Measurements from ENCODE around the gene SEZ6L.

Gene SEZ6L

GRCh38 chr22:26241361-26241760 lies 72.1 kb downstream of the SEZ6L start:
- no peaks in the 10 kb centered on the region for H3K4me1 ChIP-seq (ENCODE audit: control insufficient read depth, insufficient read depth, low read length)
- no peaks in the 10 kb centered on the region for H3K36me3 ChIP-seq (ENCODE audit: control insufficient read depth in 2 of 2, insufficient read depth in 2 of 2, low read length in 2 of 2)
- H3K27ac ChIP-seq (ENCODE audit: low read length), result no peak overlapping the region
- H3K9me3 ChIP-seq (ENCODE audit: control insufficient read depth in 2 of 2, low read length in 2 of 2), result no peaks in the 10 kb centered on the region
- H3K9ac ChIP-seq (ENCODE audit: low read length in 2 of 2), result no peak overlapping the region
- no peak overlapping the region for H3K4me3 ChIP-seq (ENCODE audit: low read length in 2 of 2)
- peaks cover 12 to 13% of the 10 kb centered on the region in 2 donors for H3K27me3 ChIP-seq (ENCODE audit: control insufficient read depth in 1 of 2, insufficient read depth in 2 of 2, low read length in 2 of 2)

- Histone ChIP-seq H3K27ac (ENCODE audit: low read length) (no peak overlapping the region), H3K9ac (ENCODE audit: low read length in 2 of 2) (no peak overlapping the region), H3K27me3 (ENCODE audit: control insufficient read depth in 1 of 2, insufficient read depth in 2 of 2, low read length in 2 of 2) (peaks cover 0 to 15% of the 10 kb centered on the region in 2 donors), H3K4me3 (ENCODE audit: low read length in 2 of 2) (no peak overlapping the region), H3K36me3 (ENCODE audit: control insufficient read depth in 2 of 2, insufficient read depth in 2 of 2, low read length in 2 of 2) (no peaks in the 10 kb centered on the region), H3K4me1 (ENCODE audit: control insufficient read depth, insufficient read depth, low read length) (no peaks in the 10 kb centered on the region), H3K9me3 (ENCODE audit: control insufficient read depth in 2 of 2, low read length in 2 of 2) (no peaks in the 10 kb centered on the region)
Observed at GRCh38 chr22:26245001-26245400, 75.7 kb downstream of the SEZ6L start.

- H3K36me3 ChIP-seq (ENCODE audit: control insufficient read depth in 2 of 2, insufficient read depth in 2 of 2, low read length in 2 of 2), result no peaks in the 10 kb centered on the region
- no peak overlapping the region for H3K9ac ChIP-seq (ENCODE audit: low read length in 2 of 2)
- no peak overlapping the region for H3K4me3 ChIP-seq (ENCODE audit: low read length in 2 of 2)
- H3K27me3 ChIP-seq (ENCODE audit: control insufficient read depth in 1 of 2, insufficient read depth in 2 of 2, low read length in 2 of 2), result peaks cover 0 to 10% of the 10 kb centered on the region in 2 donors
- H3K4me1 ChIP-seq (ENCODE audit: control insufficient read depth, insufficient read depth, low read length), result no peaks in the 10 kb centered on the region
- H3K27ac ChIP-seq (ENCODE audit: low read length), result no peak overlapping the region
- peaks cover 0 to 2% of the 10 kb centered on the region in 2 donors for H3K9me3 ChIP-seq (ENCODE audit: control insufficient read depth in 2 of 2, low read length in 2 of 2)
Observed at GRCh38 chr22:26246552-26246951, 77.3 kb downstream of the SEZ6L start.

GRCh38 chr22:26251869-26252268 lies 82.6 kb downstream of the SEZ6L start:
- Histone ChIP-seq H3K9ac (ENCODE audit: low read length in 2 of 2) (no peak overlapping the region), H3K4me1 (ENCODE audit: control insufficient read depth, insufficient read depth, low read length) (no peaks in the 10 kb centered on the region), H3K36me3 (ENCODE audit: control insufficient read depth in 2 of 2, insufficient read depth in 2 of 2, low read length in 2 of 2) (no peaks in the 10 kb centered on the region), H3K9me3 (ENCODE audit: control insufficient read depth in 2 of 2, low read length in 2 of 2) (peaks cover 0 to 3% of the 10 kb centered on the region in 2 donors), H3K4me3 (ENCODE audit: low read length in 2 of 2) (no peak overlapping the region), H3K27me3 (ENCODE audit: control insufficient read depth in 1 of 2, insufficient read depth in 2 of 2, low read length in 2 of 2) (peaks cover 0 to 2% of the 10 kb centered on the region in 2 donors), H3K27ac (ENCODE audit: low read length) (no peak overlapping the region)

- Histone ChIP-seq H3K27ac (ENCODE audit: low read length) (no peak overlapping the region), H3K9ac (ENCODE audit: low read length in 2 of 2) (no peak overlapping the region), H3K27me3 (ENCODE audit: control insufficient read depth in 1 of 2, insufficient read depth in 2 of 2, low read length in 2 of 2) (peaks cover 3 to 4% of the 10 kb centered on the region in 2 donors), H3K4me3 (ENCODE audit: low read length in 2 of 2) (no peak overlapping the region), H3K36me3 (ENCODE audit: control insufficient read depth in 2 of 2, insufficient read depth in 2 of 2, low read length in 2 of 2) (no peaks in the 10 kb centered on the region), H3K9me3 (ENCODE audit: control insufficient read depth in 2 of 2, low read length in 2 of 2) (peaks cover 0 to 3% of the 10 kb centered on the region in 2 donors), H3K4me1 (ENCODE audit: control insufficient read depth, insufficient read depth, low read length) (no peaks in the 10 kb centered on the region)
Observed at GRCh38 chr22:26259510-26259909, 90.2 kb downstream of the SEZ6L start.

GRCh38 chr22:26264162-26264561 lies 94.9 kb downstream of the SEZ6L start:
- Histone ChIP-seq H3K27ac (ENCODE audit: low read length) (no peak overlapping the region), H3K36me3 (ENCODE audit: control insufficient read depth in 2 of 2, insufficient read depth in 2 of 2, low read length in 2 of 2) (no peaks in the 10 kb centered on the region), H3K9ac (ENCODE audit: low read length in 2 of 2) (no peak overlapping the region), H3K4me3 (ENCODE audit: low read length in 2 of 2) (no peak overlapping the region), H3K4me1 (ENCODE audit: control insufficient read depth, insufficient read depth, low read length) (no peaks in the 10 kb centered on the region), H3K27me3 (ENCODE audit: control insufficient read depth in 1 of 2, insufficient read depth in 2 of 2, low read length in 2 of 2) (peaks cover 0 to 18% of the 10 kb centered on the region in 2 donors), H3K9me3 (ENCODE audit: control insufficient read depth in 2 of 2, low read length in 2 of 2) (no peaks in the 10 kb centered on the region)

GRCh38 chr22:26265281-26265680 lies 96.0 kb downstream of the SEZ6L start:
- Histone ChIP-seq H3K27me3 (ENCODE audit: control insufficient read depth in 1 of 2, insufficient read depth in 2 of 2, low read length in 2 of 2) (peaks cover 0 to 19% of the 10 kb centered on the region in 2 donors), H3K36me3 (ENCODE audit: control insufficient read depth in 2 of 2, insufficient read depth in 2 of 2, low read length in 2 of 2) (no peaks in the 10 kb centered on the region), H3K4me1 (ENCODE audit: control insufficient read depth, insufficient read depth, low read length) (no peaks in the 10 kb centered on the region)

GRCh38 chr22:26265909-26266308 lies 96.6 kb downstream of the SEZ6L start:
- H3K4me3 ChIP-seq (ENCODE audit: low read length in 2 of 2), result no peak overlapping the region
- H3K9me3 ChIP-seq (ENCODE audit: control insufficient read depth in 2 of 2, low read length in 2 of 2), result no peaks in the 10 kb centered on the region
- H3K27ac ChIP-seq (ENCODE audit: low read length), result no peak overlapping the region
- no peaks in the 10 kb centered on the region for H3K4me1 ChIP-seq (ENCODE audit: control insufficient read depth, insufficient read depth, low read length)
- peaks cover 2 to 19% of the 10 kb centered on the region in 2 donors for H3K27me3 ChIP-seq (ENCODE audit: control insufficient read depth in 1 of 2, insufficient read depth in 2 of 2, low read length in 2 of 2)
- H3K36me3 ChIP-seq (ENCODE audit: control insufficient read depth in 2 of 2, insufficient read depth in 2 of 2, low read length in 2 of 2), result no peaks in the 10 kb centered on the region
- H3K9ac ChIP-seq (ENCODE audit: low read length in 2 of 2), result no peak overlapping the region

More at GRCh38 chr22:26265281-26265680, 96.0 kb downstream of the SEZ6L start:
- no peak overlapping the region for H3K9ac ChIP-seq (ENCODE audit: low read length in 2 of 2)
- no peak overlapping the region for H3K27ac ChIP-seq (ENCODE audit: low read length)
- H3K9me3 ChIP-seq (ENCODE audit: control insufficient read depth in 2 of 2, low read length in 2 of 2), result no peaks in the 10 kb centered on the region
- no peak overlapping the region for H3K4me3 ChIP-seq (ENCODE audit: low read length in 2 of 2)

- Histone ChIP-seq H3K4me1 (ENCODE audit: control insufficient read depth, insufficient read depth, low read length) (no peaks in the 10 kb centered on the region), H3K36me3 (ENCODE audit: control insufficient read depth in 2 of 2, insufficient read depth in 2 of 2, low read length in 2 of 2) (no peaks in the 10 kb centered on the region), H3K27me3 (ENCODE audit: control insufficient read depth in 1 of 2, insufficient read depth in 2 of 2, low read length in 2 of 2) (peaks cover 8 to 25% of the 10 kb centered on the region in 2 donors), H3K27ac (ENCODE audit: low read length) (no peak overlapping the region), H3K9ac (ENCODE audit: low read length in 2 of 2) (no peak overlapping the region), H3K9me3 (ENCODE audit: control insufficient read depth in 2 of 2, low read length in 2 of 2) (no peaks in the 10 kb centered on the region), H3K4me3 (ENCODE audit: low read length in 2 of 2) (no peak overlapping the region)
Observed at GRCh38 chr22:26267856-26268255, 98.6 kb downstream of the SEZ6L start.

- H3K27ac ChIP-seq (ENCODE audit: low read length), result no peak overlapping the region
- H3K4me1 ChIP-seq (ENCODE audit: control insufficient read depth, insufficient read depth, low read length), result no peaks in the 10 kb centered on the region
- no peaks in the 10 kb centered on the region for H3K36me3 ChIP-seq (ENCODE audit: control insufficient read depth in 2 of 2, insufficient read depth in 2 of 2, low read length in 2 of 2)
- H3K9me3 ChIP-seq (ENCODE audit: control insufficient read depth in 2 of 2, low read length in 2 of 2), result no peaks in the 10 kb centered on the region
- H3K4me3 ChIP-seq (ENCODE audit: low read length in 2 of 2), result no peak overlapping the region
- peaks cover 8 to 28% of the 10 kb centered on the region in 2 donors for H3K27me3 ChIP-seq (ENCODE audit: control insufficient read depth in 1 of 2, insufficient read depth in 2 of 2, low read length in 2 of 2)
- H3K9ac ChIP-seq (ENCODE audit: low read length in 2 of 2), result no peak overlapping the region
Observed at GRCh38 chr22:26269572-26269971, 100.3 kb downstream of the SEZ6L start.

GRCh38 chr22:26271427-26271826 lies 102.2 kb downstream of the SEZ6L start:
- no peak overlapping the region for H3K27ac ChIP-seq (ENCODE audit: low read length)
- H3K27me3 ChIP-seq (ENCODE audit: control insufficient read depth in 1 of 2, insufficient read depth in 2 of 2, low read length in 2 of 2), result peaks cover 12 to 24% of the 10 kb centered on the region in 2 donors
- no peak overlapping the region for H3K9ac ChIP-seq (ENCODE audit: low read length in 2 of 2)
- H3K9me3 ChIP-seq (ENCODE audit: control insufficient read depth in 2 of 2, low read length in 2 of 2), result no peaks in the 10 kb centered on the region
- H3K36me3 ChIP-seq (ENCODE audit: control insufficient read depth in 2 of 2, insufficient read depth in 2 of 2, low read length in 2 of 2), result no peaks in the 10 kb centered on the region
- no peaks in the 10 kb centered on the region for H3K4me1 ChIP-seq (ENCODE audit: control insufficient read depth, insufficient read depth, low read length)
- H3K4me3 ChIP-seq (ENCODE audit: low read length in 2 of 2), result no peak overlapping the region
